ENCODE measurements around the gene SESTD1.

GRCh38 chr2:179139506-179139905 lies 125.1 kb downstream of the SESTD1 start:
- TF ChIP-seq CTCF (IDR thresholded peaks at IDR 0.05), result no peak
- TF ChIP-seq POLR2A (IDR thresholded peaks at IDR 0.05), result no peak

All from prostate gland (tissue), 2 donors.